ENCODE results near the gene SLC25A1. TPM values are rescaled to one million over a fixed set of nuclear protein-coding genes. Genes with fewer than 3 reads are reported as not detected.

SLC25A1 gene
- 26.6 TPM for total RNA-seq
- long read RNA-seq, transcript SLC25A1-201 (9 exons, 1,648 nt): major isoform, 91 of 111 reads
- long read RNA-seq, partial matches to known transcripts: 4 of 111 reads
- long read RNA-seq, other reads (novel, unspliced or antisense): 13 of 111 reads

DNA sequence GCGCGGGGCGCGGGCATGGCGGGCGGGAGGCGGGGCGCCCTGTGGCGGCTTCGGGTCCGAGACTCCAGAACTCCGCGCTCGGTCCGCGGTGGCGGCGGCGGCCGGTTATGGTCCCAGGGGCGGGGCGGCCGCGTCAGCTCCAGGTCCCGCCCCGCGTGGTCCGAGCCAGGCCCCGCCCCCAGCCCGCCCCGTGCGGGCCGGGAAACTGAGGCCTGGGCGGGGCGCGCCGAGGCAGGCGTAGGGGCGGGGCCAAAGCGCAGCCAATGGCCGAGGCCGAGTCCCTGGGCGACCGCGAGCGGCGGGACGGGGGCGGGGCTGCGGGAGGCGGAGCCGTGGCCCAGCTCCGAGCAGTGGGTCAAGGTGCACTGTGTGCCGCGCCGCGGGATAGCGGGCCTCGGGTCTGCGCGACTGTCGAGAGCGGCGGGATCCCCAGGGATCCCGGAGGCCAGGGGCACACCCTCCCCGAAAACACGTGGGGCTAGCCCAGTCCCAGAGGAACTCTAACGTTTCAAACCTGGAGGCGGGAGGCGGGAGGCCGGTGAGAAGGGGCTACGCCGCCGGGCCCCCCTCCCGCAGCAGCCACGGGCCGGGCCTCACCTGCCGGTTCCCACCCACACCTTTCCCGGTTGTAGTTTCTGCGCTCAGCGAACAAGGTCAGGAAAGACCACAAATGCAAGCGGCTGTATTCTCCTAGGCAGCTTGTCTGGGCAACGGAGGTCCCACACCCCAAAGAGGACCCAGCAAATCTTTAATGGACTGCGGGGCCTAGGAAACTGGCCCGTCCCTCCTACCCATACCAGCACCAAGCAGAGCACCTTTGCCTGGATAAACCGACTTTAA, at the start of gene SLC25A1:
Gene SLC25A1, minus strand, starts transcription at position 80 of the 840 bp plus-strand sequence. Its CDS starts 63 bp downstream, at position 17.
- DNase-seq (peak; percentile 96), ATAC-seq (ENCODE audit: poor library complexity) (peak; percentile 94)
- intact Hi-C loops (cut with DNase I): no loop called here

DNA sequence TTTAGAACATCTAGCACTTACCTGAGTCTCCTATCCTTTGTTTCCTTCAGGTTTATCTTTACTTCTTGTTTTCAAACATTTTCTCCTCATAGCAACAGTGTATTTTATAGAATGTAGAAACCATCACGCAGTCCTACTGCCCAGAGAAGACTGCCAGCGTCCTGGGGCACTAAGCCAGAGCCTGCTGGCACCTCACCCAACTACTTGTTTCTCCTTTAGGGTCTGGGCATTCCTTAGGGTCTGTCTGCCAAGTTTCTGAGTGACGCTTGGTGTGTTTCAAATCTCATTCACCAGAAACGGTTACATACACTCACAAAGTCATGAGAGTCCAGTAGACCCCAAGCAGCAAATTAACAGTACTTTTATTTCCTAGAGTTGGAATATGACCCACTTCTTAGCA, 49.6 kb upstream of the SLC25A1 start:
- peak; percentile 53 for ATAC-seq (ENCODE audit: poor library complexity)
- DNase-seq: no peak
- intact Hi-C loops (cut with DNase I): no loop called here

DNA sequence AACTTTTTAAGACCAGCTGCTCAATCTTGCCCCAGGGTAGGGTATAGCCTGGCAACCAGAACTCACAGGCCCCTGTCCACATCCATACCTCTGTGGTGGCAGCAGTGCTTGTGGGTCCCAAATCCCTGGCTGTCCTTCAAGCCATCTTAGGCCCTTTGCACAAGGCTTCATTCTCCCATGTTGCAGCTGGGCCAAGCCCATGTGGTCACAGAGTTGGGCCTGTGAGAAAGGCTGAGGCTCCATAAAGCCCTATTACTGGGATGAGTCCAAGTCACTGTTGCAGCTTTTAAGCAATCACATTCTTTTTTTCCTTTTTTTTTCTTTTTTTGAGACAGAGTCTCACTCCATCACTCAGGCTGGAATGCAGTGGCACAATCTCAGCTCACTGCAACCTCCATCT, 47.9 kb upstream of the SLC25A1 start:
- no peak for ATAC-seq (ENCODE audit: poor library complexity)
- DNase-seq: no peak
- intact Hi-C loops (cut with DNase I): no loop called here

DNA sequence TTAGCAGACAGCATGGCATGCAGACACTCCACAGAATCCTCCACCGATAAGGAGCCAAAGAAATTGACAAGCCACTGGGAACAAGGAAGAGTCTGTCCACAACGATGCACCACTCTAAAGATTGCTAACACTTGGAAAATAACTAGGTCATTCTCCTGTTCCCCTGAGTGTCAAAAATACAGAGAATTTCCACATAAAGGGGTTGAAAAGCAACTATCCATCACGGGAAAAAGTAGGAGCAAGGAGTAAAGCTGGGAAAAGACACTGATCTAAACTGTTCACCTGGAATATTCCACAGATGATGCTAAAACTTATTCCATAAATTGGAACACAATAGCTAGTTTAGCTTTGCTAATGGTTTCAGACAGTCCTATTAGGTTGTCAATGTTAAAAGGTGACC, 47.0 kb upstream of the SLC25A1 start:
- intact Hi-C loops (cut with DNase I): no loop called here
- DNase-seq (no peak), ATAC-seq (ENCODE audit: poor library complexity) (no peak)

DNA sequence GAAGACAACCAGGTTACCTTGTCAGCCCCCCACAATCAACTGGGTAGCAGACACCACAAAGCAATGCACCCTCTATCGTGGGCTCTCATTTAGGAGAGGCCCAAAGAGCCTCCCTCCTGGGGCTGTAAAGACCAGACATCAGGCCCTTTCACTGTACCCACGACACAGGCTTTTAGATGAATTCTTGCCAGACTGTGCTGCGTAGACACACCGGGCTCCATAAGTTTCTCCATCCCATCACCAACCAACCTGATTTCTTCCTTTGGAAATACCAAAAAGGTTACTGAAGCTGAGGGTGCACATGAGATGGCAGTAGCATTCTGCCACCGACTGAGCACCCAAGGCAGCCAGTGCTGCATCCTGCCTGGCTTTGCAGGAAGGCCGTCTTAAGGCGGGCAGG, 46.4 kb upstream of the SLC25A1 start:
- ATAC-seq (ENCODE audit: poor library complexity) (no peak), DNase-seq (no peak)
- intact Hi-C loops (cut with DNase I): no loop called here

DNA sequence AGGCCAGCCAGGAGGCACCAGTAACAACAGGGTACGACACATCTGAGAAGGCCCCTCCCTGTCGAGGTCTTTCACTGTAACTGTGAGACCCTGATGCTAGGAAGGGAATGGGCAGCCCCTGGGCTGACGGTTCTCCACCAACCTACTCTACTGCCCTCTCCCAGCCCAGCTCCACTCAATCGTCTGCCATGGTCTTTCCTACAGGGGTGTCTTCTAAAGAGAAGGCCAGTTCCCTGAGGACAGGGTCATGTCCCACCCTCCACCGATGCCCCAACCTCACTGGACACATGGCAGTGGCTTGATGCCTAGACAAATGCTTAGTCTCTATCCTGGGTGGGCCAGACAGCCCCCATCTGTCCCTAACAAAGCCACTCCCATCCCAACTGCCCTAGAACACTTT, 46.0 kb upstream of the SLC25A1 start:
- intact Hi-C loops (cut with DNase I): no loop called here
- ATAC-seq (ENCODE audit: poor library complexity): no peak
- DNase-seq: no peak

DNA sequence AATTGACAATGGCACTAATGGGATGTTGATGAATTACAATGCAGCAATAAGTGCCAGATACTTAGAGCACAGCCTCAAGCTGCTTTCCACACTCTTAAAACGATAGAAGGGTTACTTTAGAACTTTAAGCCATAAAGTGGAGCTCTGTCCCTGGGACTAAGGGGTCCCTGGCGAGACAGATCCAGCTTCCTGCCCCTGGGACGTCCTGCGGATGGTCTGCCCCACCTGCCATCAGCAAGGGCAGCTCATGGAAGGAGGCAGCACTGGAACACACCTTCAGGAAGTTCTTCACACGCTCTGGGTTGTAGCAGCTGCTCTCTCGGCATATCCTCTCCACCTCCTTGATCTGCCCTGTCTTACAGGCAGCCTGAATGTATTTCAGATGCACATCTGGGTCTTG, 45.1 kb upstream of the SLC25A1 start:
- no peak for ATAC-seq (ENCODE audit: poor library complexity)
- DNase-seq: no peak
- intact Hi-C loops (cut with DNase I): no loop called here

DNA sequence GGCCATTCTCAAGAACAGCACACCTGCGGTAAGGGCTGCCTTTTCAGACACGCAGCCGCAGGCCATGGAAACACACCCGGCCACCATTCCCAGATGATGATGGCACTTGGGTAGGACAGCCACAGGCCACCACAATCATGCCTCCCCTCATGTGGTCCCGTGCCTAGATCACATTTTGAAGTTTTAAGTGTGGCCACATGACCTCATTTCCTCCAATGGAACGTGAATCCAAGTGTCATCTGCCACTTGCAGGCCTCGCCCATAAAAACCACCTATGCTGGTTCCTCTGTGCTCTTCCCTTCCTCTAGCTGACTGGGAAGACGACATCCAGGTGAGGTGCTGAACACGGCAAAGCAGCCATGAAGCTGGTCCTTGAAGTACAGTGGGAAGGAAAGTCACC, 44.6 kb upstream of the SLC25A1 start:
- DNase-seq: no peak
- ATAC-seq (ENCODE audit: poor library complexity): no peak
- intact Hi-C loops (cut with DNase I): no loop called here

DNA sequence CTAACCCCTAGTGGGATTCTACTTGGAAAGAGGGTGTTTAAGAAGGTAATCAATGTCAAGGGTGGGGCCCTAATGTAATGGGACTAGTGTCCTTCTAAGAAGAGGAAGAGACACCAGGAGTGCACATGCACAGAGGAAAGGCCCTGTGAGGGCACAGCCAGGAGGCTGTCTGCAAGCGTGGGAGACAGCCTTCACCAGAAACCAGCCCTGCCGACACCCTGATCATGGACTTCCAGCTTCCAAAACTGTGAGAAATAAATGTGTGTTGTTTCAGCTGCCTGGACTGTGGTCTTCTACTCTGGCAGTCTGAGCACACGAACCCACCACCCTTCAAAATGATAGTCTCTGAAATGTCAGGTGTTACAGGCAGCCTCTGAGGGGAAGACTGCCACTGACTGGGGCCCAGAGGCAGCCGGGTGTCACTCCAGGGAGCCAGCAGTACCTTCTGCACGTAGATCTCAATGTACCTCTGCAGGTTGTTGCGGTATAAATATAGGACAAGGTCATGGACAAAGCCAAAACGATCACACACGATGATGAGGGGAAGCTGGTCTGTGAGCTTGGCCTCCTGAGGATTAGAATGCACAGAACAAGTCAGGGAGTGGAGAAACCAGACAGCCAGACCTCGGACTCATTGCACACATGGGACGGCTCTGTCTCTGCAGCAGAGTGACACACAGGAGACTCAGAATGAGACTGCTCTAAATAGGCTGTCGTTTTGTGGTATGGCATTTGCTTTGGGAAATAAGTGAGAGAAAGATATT, 43.9 kb upstream of the SLC25A1 start:
- DNase-seq (no peak), ATAC-seq (ENCODE audit: poor library complexity) (no peak)
- intact Hi-C loops (cut with DNase I): no loop called here

DNA sequence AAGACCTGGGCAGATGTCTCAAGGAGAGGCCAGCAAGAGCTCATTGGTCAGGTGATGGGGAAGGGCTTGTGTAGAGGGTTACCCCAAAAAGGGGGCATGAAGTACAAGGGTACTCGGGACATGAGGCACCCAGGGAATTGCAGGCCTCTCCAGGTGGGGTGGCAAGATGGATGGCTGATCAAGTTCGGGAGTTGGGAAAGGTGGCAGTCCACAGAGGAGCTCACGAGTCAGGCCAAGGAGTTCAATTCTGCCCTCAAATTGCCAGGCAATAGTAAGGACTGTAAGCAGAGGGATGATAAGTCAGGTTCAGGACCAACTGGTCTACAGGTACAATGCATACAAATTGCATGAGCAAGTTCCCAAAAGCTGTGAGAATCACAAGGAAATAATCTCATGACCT, 42.3 kb upstream of the SLC25A1 start:
- intact Hi-C loops (cut with DNase I): no loop called here
- DNase-seq: no peak

DNA sequence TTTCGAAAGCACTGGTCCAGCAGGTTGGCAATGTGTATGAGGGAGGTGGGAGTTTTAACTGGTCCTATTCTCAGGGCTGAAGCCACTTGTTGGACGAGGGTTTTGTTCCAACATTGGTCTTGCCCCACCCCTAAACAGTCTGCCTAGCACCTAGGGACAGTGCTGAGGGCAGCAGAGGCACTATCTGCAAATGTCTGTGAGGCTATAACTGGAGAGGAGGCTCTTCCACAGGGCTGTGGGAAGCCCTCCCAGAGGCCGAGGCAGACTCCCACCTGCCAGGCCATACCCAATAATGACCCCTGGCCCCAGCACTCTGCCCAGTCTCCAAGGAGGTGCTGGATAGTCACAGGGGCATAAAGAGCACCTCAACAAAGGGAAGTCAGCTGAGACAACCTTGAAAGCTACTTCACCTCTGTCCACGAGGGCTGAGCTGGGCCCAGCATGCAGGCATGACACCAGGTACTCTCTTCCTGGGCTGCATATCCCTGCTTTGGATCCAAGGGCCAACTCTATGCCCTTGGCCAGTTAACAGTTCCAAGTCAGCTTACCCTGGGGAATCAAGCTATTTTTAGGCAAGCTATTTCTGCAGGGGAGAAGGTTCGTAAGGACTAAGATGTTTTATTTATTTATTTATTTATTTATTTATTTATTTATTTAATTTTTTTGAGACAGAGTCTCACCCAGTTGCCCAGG, 40.2 kb upstream of the SLC25A1 start:
- no peak for DNase-seq
- peak; percentile 90 for ATAC-seq (ENCODE audit: poor library complexity)
- intact Hi-C loops (cut with DNase I): no loop called here

More for the DNA sequence above, 42.3 kb upstream of the SLC25A1 start:
- ATAC-seq (ENCODE audit: poor library complexity): no peak

DNA sequence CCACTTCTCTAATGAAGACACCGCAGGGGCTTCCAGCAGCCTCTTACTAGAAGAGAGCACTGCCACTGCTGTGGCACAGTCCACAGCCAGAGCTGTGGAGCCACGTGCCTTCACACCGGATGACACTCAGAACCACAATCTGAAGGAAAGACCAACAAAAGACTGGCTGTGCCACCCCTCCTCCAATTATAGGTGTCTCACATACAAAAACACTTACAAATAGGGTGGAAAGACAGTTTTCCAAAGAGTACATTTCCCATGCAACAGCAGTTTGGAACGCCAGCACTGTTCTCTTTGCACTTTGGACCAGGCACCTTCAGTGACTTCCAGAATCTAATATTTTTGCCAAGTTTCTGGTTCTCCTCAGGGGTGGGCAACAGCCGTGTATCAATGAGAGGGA, 38.0 kb upstream of the SLC25A1 start:
- intact Hi-C loops (cut with DNase I): no loop called here
- DNase-seq (no peak), ATAC-seq (ENCODE audit: poor library complexity) (no peak)

DNA sequence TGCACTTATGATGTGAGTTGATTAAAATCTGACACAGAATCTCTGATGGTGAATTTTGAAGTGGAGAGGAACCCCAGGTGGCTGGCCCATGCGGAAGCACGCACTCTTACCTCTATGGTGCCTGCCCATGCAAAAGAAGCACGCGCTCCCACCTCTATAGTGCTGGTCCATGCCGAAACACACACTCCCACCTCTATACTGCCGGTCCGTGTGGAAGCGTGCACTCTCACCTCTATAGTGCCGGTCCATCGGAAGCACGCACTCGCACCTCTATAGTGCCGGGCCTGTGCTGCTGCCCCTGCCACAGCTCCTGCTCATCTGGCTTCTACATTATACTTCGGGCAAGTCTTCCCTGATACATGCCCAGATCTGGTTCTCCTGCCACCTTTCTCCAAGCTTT, 36.8 kb upstream of the SLC25A1 start:
- ATAC-seq (ENCODE audit: poor library complexity): no peak
- intact Hi-C loops (cut with DNase I): no loop called here
- no peak for DNase-seq

DNA sequence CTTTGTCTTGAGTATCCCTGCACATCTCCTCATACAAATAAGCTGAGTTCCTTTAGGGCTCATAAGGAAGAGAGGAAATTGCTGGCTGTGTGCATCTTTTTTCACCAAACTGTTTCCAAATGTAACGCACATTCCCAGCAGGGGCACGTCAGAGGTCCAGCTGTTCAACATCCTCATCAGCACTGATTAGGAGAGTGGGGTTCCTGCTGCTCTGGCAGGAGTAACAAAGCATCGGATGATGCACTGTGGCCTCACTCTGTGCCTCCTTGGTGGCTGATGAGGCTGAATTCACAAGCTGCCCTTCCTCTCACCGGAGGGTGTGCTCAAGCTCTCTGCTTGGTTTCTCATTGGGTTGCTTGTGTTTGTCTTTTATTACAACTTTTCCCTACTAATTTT, 35.5 kb upstream of the SLC25A1 start:
- no peak for DNase-seq
- intact Hi-C loops (cut with DNase I): no loop called here
- no peak for ATAC-seq (ENCODE audit: poor library complexity)

DNA sequence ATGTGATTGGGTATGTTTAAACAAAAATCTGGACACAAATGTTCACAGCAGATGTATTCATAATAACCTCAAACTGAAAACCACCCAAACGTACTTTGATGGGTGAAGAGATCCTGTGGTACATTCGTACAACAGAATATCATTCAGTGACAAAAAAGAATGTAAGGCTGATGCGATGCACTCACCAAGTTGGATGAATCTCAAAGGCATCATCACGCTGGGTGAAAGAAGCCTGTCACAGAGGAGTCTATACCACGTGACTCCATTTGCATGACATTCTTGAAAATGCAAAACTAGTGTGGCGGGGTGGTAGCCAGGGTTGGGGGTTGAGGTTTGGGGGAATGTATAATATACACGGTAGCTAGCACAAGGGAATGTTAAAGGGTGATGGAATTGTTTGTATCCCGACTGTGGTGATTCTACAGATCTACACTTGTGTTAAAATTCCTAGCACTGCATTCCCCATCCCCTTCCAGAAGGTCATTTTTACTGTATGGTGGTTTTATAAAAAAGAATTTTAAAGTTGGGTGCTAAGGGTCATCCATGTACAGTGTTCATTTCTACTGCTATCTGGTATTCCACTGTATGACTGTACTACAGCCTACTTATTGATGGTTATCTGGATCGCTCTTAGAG, 35.0 kb upstream of the SLC25A1 start:
- DNase-seq (no peak), ATAC-seq (ENCODE audit: poor library complexity) (no peak)
- intact Hi-C loops (cut with DNase I): no loop called here

DNA sequence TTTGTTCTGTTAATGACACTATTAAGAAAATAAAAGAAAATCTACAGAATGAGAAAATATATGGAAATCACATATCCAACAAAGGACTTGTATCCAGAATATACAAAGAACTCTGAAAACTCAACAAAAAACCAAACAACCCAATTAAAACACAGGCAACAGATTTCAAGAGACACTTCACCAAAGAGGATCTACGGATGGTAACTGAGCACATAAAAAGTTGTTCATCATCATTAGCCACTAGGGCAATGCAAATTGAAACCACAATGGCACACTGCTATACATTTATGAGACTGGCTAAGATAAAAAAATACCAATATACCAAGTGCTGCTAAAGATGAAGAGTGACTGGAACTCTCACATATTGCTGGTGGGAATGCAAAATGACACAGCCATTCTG, 34.5 kb upstream of the SLC25A1 start:
- ATAC-seq (ENCODE audit: poor library complexity) (no peak), DNase-seq (no peak)
- intact Hi-C loops (cut with DNase I): no loop called here

DNA sequence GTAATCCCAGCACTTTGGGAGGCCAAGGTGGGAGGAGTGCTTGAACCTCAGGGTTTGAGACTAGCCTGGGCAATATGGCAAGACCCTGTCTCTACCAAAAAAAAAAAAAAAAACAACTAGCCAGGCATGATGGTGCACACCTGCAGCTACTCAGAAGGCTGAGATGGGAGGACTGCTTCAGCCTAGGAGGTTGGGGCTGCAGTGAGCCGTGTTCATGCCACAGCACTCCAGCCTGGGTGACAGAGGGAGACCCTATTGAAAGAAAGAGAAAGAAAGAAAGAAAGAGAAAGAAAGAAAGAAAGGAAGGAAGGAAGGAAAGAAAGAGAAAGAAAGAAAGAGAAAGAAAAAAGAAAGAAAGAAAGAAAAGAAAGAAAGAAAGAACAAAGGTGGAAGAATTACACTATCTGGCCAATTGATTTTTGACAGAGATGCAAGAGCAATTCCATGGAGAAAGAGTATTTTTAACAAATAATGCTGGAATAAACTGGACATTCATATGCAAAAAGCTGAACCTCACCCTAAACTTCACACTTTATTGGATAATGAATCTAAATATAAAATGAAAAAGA, 33.9 kb upstream of the SLC25A1 start:
- intact Hi-C loops (cut with DNase I): no loop called here
- ATAC-seq (ENCODE audit: poor library complexity) (no peak), DNase-seq (no peak)

DNA sequence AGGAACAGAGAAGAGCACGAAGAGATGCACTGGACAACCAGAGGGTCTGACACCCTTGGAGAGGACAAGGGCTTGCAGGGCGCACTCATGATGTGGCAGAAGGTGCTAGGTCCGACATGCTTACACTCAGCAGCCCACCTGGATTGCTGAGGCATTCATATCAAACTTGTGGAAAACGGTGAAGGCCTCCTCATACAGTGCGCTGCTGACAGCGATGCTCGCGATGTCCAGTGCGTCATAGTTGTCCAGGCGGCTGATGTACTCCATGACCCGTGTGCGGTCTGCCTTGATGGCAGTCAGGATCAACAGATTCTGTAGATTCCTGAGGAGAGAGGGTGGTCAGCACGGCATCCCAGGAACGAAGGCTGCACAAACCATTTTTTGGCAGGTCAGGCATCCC, 31.7 kb upstream of the SLC25A1 start:
- DNase-seq: no peak
- intact Hi-C loops (cut with DNase I): no loop called here
- ATAC-seq (ENCODE audit: poor library complexity): no peak

All from Right ventricle myocardium superior (tissue), 1 donor.